ENCODE measurements around the gene HLA-DQB2. TPM values are rescaled to one million over a fixed set of nuclear protein-coding genes. Genes with fewer than 3 reads are reported as not detected.

HLA-DQB2 gene
- total RNA-seq, 1 experiment from 2014 or later: 0.38 TPM

- H3K27me3 Mint-ChIP-seq (ENCODE audit: unreplicated experiment): peaks cover 26% of the 10 kb centered on the region
- peaks cover 3% of the 10 kb centered on the region for H3K9me3 Mint-ChIP-seq (ENCODE audit: low read depth, unreplicated experiment)
- no TSS peak for BruUV-seq (replicated peaks)
- H3K4me3 Mint-ChIP-seq (ENCODE audit: low read depth, unreplicated experiment): no peak overlapping the region
- H3K36me3 Mint-ChIP-seq (ENCODE audit: insufficient read depth, unreplicated experiment): no peaks in the 10 kb centered on the region
- H3K27ac Mint-ChIP-seq (ENCODE audit: unreplicated experiment): no peak overlapping the region
- intact Hi-C loops (cut with micrococcal nuclease; ENCODE audit: unreplicated experiment): loop anchor here (5.0 kb wide), 1 partner anchor 158 kb away; no protein-coding TSS in a partner anchor
- H3K4me1 Mint-ChIP-seq (ENCODE audit: low read depth, unreplicated experiment): no peaks in the 10 kb centered on the region
- TF ChIP-seq, protein P1, sequence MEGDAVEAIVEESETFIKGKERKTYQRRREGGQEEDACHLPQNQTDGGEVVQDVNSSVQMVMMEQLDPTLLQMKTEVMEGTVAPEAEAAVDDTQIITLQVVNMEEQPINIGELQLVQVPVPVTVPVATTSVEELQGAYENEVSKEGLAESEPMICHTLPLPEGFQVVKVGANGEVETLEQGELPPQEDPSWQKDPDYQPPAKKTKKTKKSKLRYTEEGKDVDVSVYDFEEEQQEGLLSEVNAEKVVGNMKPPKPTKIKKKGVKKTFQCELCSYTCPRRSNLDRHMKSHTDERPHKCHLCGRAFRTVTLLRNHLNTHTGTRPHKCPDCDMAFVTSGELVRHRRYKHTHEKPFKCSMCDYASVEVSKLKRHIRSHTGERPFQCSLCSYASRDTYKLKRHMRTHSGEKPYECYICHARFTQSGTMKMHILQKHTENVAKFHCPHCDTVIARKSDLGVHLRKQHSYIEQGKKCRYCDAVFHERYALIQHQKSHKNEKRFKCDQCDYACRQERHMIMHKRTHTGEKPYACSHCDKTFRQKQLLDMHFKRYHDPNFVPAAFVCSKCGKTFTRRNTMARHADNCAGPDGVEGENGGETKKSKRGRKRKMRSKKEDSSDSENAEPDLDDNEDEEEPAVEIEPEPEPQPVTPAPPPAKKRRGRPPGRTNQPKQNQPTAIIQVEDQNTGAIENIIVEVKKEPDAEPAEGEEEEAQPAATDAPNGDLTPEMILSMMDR (IDR thresholded peaks at IDR 0.05; ENCODE audit: unreplicated experiment): no peak
- no peak for DNase-seq
- CTCF ChIA-PET: no interaction called here
Measured at GRCh38 chr6:32709625-32710024, 53.7 kb downstream of the HLA-DQB2 start.

Small RNA genes lying within 50 kb of the gene (microRNA-seq; reads per million reads assigned to microRNA genes)
- gene MIR3135B: not detected

Other genes with a start within 250 kb of the HLA-DQB2 start
- 13.7 and 16.1 TPM in 2 replicates for gene HLA-DRB5, start 233.2 kb downstream of the HLA-DQB2 start, total RNA-seq (2022)
- gene HLA-DRB1, start 173.7 kb downstream of the HLA-DQB2 start, total RNA-seq (2022): 111 and 141 TPM in 2 replicates
- gene HLA-DQA1, start 126.1 kb downstream of the HLA-DQB2 start, total RNA-seq (2022): 6.9 and 12.9 TPM in 2 replicates
- gene HLA-DQB1, start 96.9 kb downstream of the HLA-DQB2 start, total RNA-seq (2022): 139 and 190 TPM in 2 replicates
- 2.1 and 2.4 TPM in 2 replicates for gene HLA-DQA2, start 22.1 kb downstream of the HLA-DQB2 start, total RNA-seq (2022)
- 0.97 and 2.2 TPM in 2 replicates for gene HLA-DOB, start 53.5 kb upstream of the HLA-DQB2 start, total RNA-seq (2022)
- gene TAP2, start 75.2 kb upstream of the HLA-DQB2 start, total RNA-seq (2022): 180 and 279 TPM in 2 replicates
- 123 and 196 TPM in 2 replicates for gene PSMB8, start 80.5 kb upstream of the HLA-DQB2 start, total RNA-seq (2022)
- 75.1 and 141 TPM in 2 replicates for gene TAP1, start 90.2 kb upstream of the HLA-DQB2 start, total RNA-seq (2022)
- gene PSMB9, start 90.7 kb upstream of the HLA-DQB2 start, total RNA-seq (2022): 120 and 201 TPM in 2 replicates
- 32.4 and 35.9 TPM in 2 replicates for gene HLA-DMB, start 177.5 kb upstream of the HLA-DQB2 start, total RNA-seq (2022)
- 98.0 and 104 TPM in 2 replicates for gene HLA-DMA, start 189.6 kb upstream of the HLA-DQB2 start, total RNA-seq (2022)
- 351 and 356 TPM in 2 replicates for gene BRD2, start 205.1 kb upstream of the HLA-DQB2 start, total RNA-seq (2022)
- gene HLA-DOA, start 246.1 kb upstream of the HLA-DQB2 start, total RNA-seq (2022): 1.7 and 4.1 TPM in 2 replicates

Data from Calu3 (cell line).